ENCODE data around the gene RERG. TPM values are rescaled to one million over a fixed set of nuclear protein-coding genes. Genes with fewer than 3 reads are reported as not detected.

Gene RERG
- total RNA-seq, 1 experiment from 2014 or later, result not detected

DNA sequence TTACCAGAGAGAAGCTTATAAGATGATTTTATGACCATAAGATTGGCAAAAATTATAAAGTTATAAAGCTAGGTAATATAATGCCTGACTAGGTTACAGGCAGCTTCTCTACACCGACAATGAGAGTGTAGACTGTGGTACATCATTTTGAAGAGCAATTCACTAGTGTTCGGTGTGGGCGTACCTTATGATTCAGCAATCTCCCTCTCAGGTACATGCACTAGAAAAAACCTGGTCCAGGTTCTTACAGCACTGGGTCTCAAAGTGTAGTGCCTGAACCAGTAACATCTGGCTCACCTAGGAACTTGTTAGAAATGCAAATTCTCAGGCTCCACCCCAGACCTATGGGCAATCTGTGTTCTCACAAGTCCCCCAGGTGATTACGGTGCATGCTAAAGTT is 106.7 kb downstream of the RERG start:
- POLR2A ChIA-PET, result no interaction called here
- no peaks in the 10 kb centered on the region for H3K4me1 ChIP-seq (ENCODE audit: control insufficient read depth, insufficient read depth, low read length)
- no peaks in the 10 kb centered on the region for H3K36me3 ChIP-seq (ENCODE audit: control insufficient read depth, insufficient read depth, low read length)
- no peak overlapping the region for H3K27ac ChIP-seq (ENCODE audit: low read length)
- no peak overlapping the region for H3K4me3 ChIP-seq (ENCODE audit: low read depth in 2 of 2, low read length in 2 of 2)
- ATAC-seq (no peak), DNase-seq (ENCODE audit: low read depth, low spot score) (no peak)
- H3K9me3 ChIP-seq (ENCODE audit: control insufficient read depth, insufficient read depth, low read depth, low read length), result no peaks in the 10 kb centered on the region
- intact Hi-C loops (cut with micrococcal nuclease; ENCODE audit: unreplicated experiment) (no loop called here), in situ Hi-C loops (cut with HindIII; ENCODE audit: low pct_unique_long_range_greater_than_20kb, low sequenced_read_pairs) (no loop called here)
- no peak for TF ChIP-seq POLR2AphosphoS5 (IDR thresholded peaks at IDR 0.05; ENCODE audit: low read depth, low read length)
- TF ChIP-seq, protein P1, sequence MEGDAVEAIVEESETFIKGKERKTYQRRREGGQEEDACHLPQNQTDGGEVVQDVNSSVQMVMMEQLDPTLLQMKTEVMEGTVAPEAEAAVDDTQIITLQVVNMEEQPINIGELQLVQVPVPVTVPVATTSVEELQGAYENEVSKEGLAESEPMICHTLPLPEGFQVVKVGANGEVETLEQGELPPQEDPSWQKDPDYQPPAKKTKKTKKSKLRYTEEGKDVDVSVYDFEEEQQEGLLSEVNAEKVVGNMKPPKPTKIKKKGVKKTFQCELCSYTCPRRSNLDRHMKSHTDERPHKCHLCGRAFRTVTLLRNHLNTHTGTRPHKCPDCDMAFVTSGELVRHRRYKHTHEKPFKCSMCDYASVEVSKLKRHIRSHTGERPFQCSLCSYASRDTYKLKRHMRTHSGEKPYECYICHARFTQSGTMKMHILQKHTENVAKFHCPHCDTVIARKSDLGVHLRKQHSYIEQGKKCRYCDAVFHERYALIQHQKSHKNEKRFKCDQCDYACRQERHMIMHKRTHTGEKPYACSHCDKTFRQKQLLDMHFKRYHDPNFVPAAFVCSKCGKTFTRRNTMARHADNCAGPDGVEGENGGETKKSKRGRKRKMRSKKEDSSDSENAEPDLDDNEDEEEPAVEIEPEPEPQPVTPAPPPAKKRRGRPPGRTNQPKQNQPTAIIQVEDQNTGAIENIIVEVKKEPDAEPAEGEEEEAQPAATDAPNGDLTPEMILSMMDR (IDR thresholded peaks at IDR 0.05), result no peak
- TF ChIP-seq TCF7L2 (IDR thresholded peaks at IDR 0.05; ENCODE audit: low read depth, low read length), result no peak
- TF ChIP-seq SIN3A (IDR thresholded peaks at IDR 0.05; ENCODE audit: borderline replicate concordance, insufficient read depth, low read depth, low read length), result no peak
- TF ChIP-seq, protein P2, sequence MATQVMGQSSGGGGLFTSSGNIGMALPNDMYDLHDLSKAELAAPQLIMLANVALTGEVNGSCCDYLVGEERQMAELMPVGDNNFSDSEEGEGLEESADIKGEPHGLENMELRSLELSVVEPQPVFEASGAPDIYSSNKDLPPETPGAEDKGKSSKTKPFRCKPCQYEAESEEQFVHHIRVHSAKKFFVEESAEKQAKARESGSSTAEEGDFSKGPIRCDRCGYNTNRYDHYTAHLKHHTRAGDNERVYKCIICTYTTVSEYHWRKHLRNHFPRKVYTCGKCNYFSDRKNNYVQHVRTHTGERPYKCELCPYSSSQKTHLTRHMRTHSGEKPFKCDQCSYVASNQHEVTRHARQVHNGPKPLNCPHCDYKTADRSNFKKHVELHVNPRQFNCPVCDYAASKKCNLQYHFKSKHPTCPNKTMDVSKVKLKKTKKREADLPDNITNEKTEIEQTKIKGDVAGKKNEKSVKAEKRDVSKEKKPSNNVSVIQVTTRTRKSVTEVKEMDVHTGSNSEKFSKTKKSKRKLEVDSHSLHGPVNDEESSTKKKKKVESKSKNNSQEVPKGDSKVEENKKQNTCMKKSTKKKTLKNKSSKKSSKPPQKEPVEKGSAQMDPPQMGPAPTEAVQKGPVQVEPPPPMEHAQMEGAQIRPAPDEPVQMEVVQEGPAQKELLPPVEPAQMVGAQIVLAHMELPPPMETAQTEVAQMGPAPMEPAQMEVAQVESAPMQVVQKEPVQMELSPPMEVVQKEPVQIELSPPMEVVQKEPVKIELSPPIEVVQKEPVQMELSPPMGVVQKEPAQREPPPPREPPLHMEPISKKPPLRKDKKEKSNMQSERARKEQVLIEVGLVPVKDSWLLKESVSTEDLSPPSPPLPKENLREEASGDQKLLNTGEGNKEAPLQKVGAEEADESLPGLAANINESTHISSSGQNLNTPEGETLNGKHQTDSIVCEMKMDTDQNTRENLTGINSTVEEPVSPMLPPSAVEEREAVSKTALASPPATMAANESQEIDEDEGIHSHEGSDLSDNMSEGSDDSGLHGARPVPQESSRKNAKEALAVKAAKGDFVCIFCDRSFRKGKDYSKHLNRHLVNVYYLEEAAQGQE (IDR thresholded peaks at IDR 0.05; ENCODE audit: insufficient read depth in 1 of 2, low read depth in 2 of 2, low read length in 1 of 2), result no peak
- no TSS peak for BruUV-seq (replicated peaks)
- no peaks in the 10 kb centered on the region for H3K27me3 ChIP-seq (ENCODE audit: control insufficient read depth, insufficient read depth, low read length)
- CTCF ChIA-PET, result no interaction called here

DNA sequence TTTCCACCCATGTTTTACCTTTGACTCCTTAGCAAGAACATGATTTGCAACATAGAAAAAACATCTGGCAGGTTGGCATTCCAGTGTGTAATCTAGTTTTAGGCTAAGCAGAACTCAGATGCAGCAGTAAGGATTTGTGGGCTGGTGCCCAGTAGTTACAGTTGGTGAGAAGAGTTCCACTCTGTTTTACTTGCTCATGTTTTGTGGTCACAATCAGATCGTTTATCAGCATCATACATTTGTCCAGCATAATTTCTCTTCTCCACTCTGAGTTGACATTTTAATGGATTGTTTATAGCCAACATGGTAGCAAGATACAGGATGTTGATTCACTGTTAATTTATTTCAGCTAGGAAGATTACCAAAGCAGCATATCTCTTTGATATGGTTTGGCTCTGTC is 128.4 kb downstream of the RERG start:
- no peak for DNase-seq (ENCODE audit: low read depth, low spot score)
- Histone ChIP-seq H3K4me1 (ENCODE audit: control insufficient read depth, insufficient read depth, low read length) (no peaks in the 10 kb centered on the region), H3K9me3 (ENCODE audit: control insufficient read depth, insufficient read depth, low read depth, low read length) (no peaks in the 10 kb centered on the region), H3K4me3 (ENCODE audit: low read depth in 2 of 2, low read length in 2 of 2) (no peak overlapping the region), H3K36me3 (ENCODE audit: control insufficient read depth, insufficient read depth, low read length) (no peaks in the 10 kb centered on the region), H3K27me3 (ENCODE audit: control insufficient read depth, insufficient read depth, low read length) (no peaks in the 10 kb centered on the region), H3K27ac (ENCODE audit: low read length) (no peak overlapping the region)
- intact Hi-C loops (cut with micrococcal nuclease; ENCODE audit: unreplicated experiment), result no loop called here
- ATAC-seq, result no peak
- no TSS peak for BruUV-seq (replicated peaks)
- ChIA-PET CTCF (no interaction called here), POLR2A (no interaction called here)
- no peak for TF ChIP-seq SIN3A (IDR thresholded peaks at IDR 0.05; ENCODE audit: borderline replicate concordance, insufficient read depth, low read depth, low read length)
- TF ChIP-seq, protein P1 (IDR thresholded peaks at IDR 0.05), result no peak
- TF ChIP-seq, protein P2 (IDR thresholded peaks at IDR 0.05; ENCODE audit: insufficient read depth in 1 of 2, low read depth in 2 of 2, low read length in 1 of 2), result no peak
- TF ChIP-seq POLR2AphosphoS5 (IDR thresholded peaks at IDR 0.05; ENCODE audit: low read depth, low read length), result no peak
- no peak for TF ChIP-seq TCF7L2 (IDR thresholded peaks at IDR 0.05; ENCODE audit: low read depth, low read length)
- in situ Hi-C loops (cut with HindIII; ENCODE audit: low pct_unique_long_range_greater_than_20kb, low sequenced_read_pairs), result no loop called here

All from Panc1 (cell line).